Keratinocyte (primary cell): Measurements from ENCODE around the gene FMNL2. TPM values are rescaled to one million over a fixed set of nuclear protein-coding genes. Genes with fewer than 3 reads are reported as not detected.
A peak's percentile ranks its signal among the peaks of the same experiment; 100 is the strongest.

Experiments
- DNase-seq: peaks from one replicate; pipeline ENCODE4 v3.0.0-alpha.2; 2011; ENCODE audit warnings: low read depth, missing footprints, low spot score
- FAIRE-seq: peaks from 2 replicates; lab custom pipeline; 2011; peaks lifted over from hg19 to GRCh38; lab: Jason Lieb, UNC
- H2AFZ ChIP-seq: 2 replicates; pipeline ENCODE4 v1.6.0; 2012; ENCODE audit warnings: low read length, control low read depth, inconsistent platforms; ENCODE audit not compliant: control insufficient read depth
- H3K27ac ChIP-seq: 2 replicates; pipeline ENCODE4 v1.5.1; 2011; ENCODE audit warnings: low read length; ENCODE audit not compliant: control insufficient read depth, insufficient read depth
- H3K27me3 ChIP-seq: 3 replicates; pipeline ENCODE4 v1.6.0; 2011; ENCODE audit warnings: low read length; ENCODE audit not compliant: control insufficient read depth, insufficient read depth; ENCODE audit errors: extremely low read depth
- H3K36me3 ChIP-seq, 2 experiments: 2 replicates in 1 of 2; 3 replicates in 1 of 2; pipeline ENCODE4 v1.5.1; 2011; ENCODE audit warnings: low read length in 2 of 2, mild to moderate bottlenecking in 1 of 2; ENCODE audit not compliant: control insufficient read depth in 2 of 2, insufficient read depth in 2 of 2; ENCODE audit errors: extremely low read depth in 1 of 2
- H3K4me1 ChIP-seq: 3 replicates; pipeline ENCODE4 v1.5.1; 2011; ENCODE audit warnings: low read length; ENCODE audit not compliant: control insufficient read depth, insufficient read depth; ENCODE audit errors: extremely low read depth
- H3K4me2 ChIP-seq: 3 replicates; pipeline ENCODE4 v1.6.0; 2011; ENCODE audit warnings: low read depth, low read length; ENCODE audit not compliant: control insufficient read depth, insufficient read depth; ENCODE audit errors: extremely low read depth
- H3K4me3 ChIP-seq, 3 experiments: fragments of 200-600 bp in 1 of 3; sonication (generic) in 1 of 3; 2 replicates in 2 of 3; 3 replicates in 1 of 3; pipeline ENCODE4 v1.5.1; 2011 to 2016; ENCODE audit warnings: low read length in 3 of 3, mild to moderate bottlenecking in 3 of 3, control low read depth in 2 of 3, inconsistent platforms in 1 of 3, low read depth in 1 of 3, mixed read lengths in 1 of 3, mixed run types in 1 of 3, moderate library complexity in 1 of 3; ENCODE audit not compliant: control insufficient read depth in 2 of 3, insufficient read depth in 2 of 3; ENCODE audit errors: extremely low read depth in 1 of 3
- H3K79me2 ChIP-seq: 2 replicates; pipeline ENCODE4 v1.6.0; 2012; ENCODE audit warnings: low read length; ENCODE audit not compliant: control insufficient read depth, insufficient read depth
- H3K9ac ChIP-seq: 3 replicates; pipeline ENCODE4 v1.6.0; 2011; ENCODE audit warnings: low read length; ENCODE audit not compliant: control insufficient read depth, insufficient read depth; ENCODE audit errors: extremely low read depth
- H3K9me1 ChIP-seq: 3 replicates; pipeline ENCODE4 v1.6.0; 2011; ENCODE audit warnings: low read length; ENCODE audit not compliant: control insufficient read depth, insufficient read depth; ENCODE audit errors: extremely low read depth
- H3K9me3 ChIP-seq: 2 replicates; pipeline ENCODE4 v1.5.1; 2012; ENCODE audit warnings: low read depth, low read length; ENCODE audit not compliant: control insufficient read depth
- H4K20me1 ChIP-seq: 3 replicates; pipeline ENCODE4 v1.6.0; 2011; ENCODE audit warnings: low read length; ENCODE audit not compliant: control insufficient read depth, insufficient read depth; ENCODE audit errors: extremely low read depth
- EZH2 ChIP-seq: IDR thresholded peaks from one replicate; pipeline ENCODE4 v1.6.1; 2012; ENCODE audit warnings: inconsistent platforms, mild to moderate bottlenecking, low read length, moderate library complexity
- dilution Hi-C: fragments of 300-500 bp; cut with MboI; formaldehyde crosslinking; loops from one replicate; pipeline ENCODE4 v1.7.0; 2020; ENCODE audit warnings: low sequenced_read_pairs; ENCODE audit not compliant: extremely low pct_ligation_motif_present
- polyA plus RNA-seq, 5 experiments: library from polyadenylated mRNA; depleted of rRNA in 3 of 5; stranded (reverse) in 3 of 5; stranded (forward) in 1 of 5; unstranded in 1 of 5; fragments of >200 nt; gene quantifications; 1 replicate in 1 of 5; 2 replicates in 3 of 5; 3 replicates in 1 of 5; pipeline versions ENCODE4 v1.2.1 to v1.2.3, GENCODE V29; 2011 to 2012; ENCODE audit warnings: missing spikeins in 2 of 5, low read depth in 1 of 5, low replicate concordance in 1 of 5
- TF ChIP-seq, protein P1 (sequence below), 3 experiments: IDR thresholded peaks in 1 of 3; conservative IDR thresholded peaks in 1 of 3; optimal IDR thresholded peaks in 1 of 3; 2 replicates in 2 of 3; 3 replicates in 1 of 3; pipeline versions ENCODE3 to v1.5.1; 2011; ENCODE audit warnings: low read length in 3 of 3, mild to moderate bottlenecking in 3 of 3, moderate library complexity in 2 of 3, control low read depth in 1 of 3, inconsistent platforms in 1 of 3; ENCODE audit not compliant: insufficient read depth in 2 of 3; ENCODE audit errors: extremely low read depth in 1 of 3

Gene FMNL2
- polyA plus RNA-seq, 1 donor (not counting 4 experiments of a cell fraction or from before 2014, with no cell fraction given), result 62.7 TPM

DNA sequence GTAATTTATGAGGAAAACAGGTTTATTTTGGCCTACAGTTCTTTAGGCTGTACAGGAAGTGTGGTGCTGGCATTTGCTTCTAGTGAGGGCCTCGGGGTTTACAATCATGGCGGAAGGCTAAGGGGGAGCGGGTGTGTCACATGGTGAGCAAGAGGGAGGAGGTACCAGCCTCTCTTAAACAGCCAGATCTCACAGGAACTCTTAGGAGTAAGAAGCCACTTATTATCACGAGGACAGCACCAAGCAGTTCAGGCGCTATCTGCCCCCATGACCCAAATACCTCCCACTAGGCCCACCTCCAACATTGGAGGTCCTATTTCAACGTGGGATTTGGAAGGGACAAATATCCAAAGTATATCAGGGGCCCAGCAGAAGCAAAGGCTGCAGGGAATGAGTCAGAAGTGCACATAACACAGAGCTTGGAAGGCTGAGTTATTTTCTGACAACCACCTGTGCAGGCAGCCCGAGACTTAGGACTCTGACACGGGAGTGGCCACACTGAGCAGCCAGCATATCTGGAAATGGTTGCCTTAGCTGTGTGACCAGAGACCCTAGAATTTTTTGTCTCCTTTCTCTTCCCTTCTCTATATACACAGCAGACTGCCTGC, 211.4 kb downstream of the FMNL2 start:
- peak overlapping the region; percentile 15 for H3K27ac ChIP-seq
- no peaks in the 10 kb centered on the region for H3K27me3 ChIP-seq
- TF ChIP-seq EZH2, result no peak
- TF ChIP-seq, protein P1, sequence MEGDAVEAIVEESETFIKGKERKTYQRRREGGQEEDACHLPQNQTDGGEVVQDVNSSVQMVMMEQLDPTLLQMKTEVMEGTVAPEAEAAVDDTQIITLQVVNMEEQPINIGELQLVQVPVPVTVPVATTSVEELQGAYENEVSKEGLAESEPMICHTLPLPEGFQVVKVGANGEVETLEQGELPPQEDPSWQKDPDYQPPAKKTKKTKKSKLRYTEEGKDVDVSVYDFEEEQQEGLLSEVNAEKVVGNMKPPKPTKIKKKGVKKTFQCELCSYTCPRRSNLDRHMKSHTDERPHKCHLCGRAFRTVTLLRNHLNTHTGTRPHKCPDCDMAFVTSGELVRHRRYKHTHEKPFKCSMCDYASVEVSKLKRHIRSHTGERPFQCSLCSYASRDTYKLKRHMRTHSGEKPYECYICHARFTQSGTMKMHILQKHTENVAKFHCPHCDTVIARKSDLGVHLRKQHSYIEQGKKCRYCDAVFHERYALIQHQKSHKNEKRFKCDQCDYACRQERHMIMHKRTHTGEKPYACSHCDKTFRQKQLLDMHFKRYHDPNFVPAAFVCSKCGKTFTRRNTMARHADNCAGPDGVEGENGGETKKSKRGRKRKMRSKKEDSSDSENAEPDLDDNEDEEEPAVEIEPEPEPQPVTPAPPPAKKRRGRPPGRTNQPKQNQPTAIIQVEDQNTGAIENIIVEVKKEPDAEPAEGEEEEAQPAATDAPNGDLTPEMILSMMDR (optimal IDR thresholded peaks at IDR 0.05 in 1 of 3, IDR thresholded peaks at IDR 0.05 in 1 of 3, conservative IDR thresholded peaks at IDR 0.05 in 1 of 3; ENCODE audit: extremely low read depth in 1 of 3, insufficient read depth in 2 of 3, low read length in 3 of 3), result no peak
- H4K20me1 ChIP-seq, result no peaks in the 10 kb centered on the region
- DNase-seq (no peak), FAIRE-seq (no peak)
- no peak overlapping the region for H3K4me2 ChIP-seq
- no peak overlapping the region for H3K4me3 ChIP-seq
- H3K9ac ChIP-seq, result no peak overlapping the region
- peaks cover 35% of the 10 kb centered on the region for H3K4me1 ChIP-seq
- H3K79me2 ChIP-seq, result peaks cover 12% of the 10 kb centered on the region
- H3K36me3 ChIP-seq, result peaks cover 19 to 29% of the 10 kb centered on the region in 2 experiments
- no peaks in the 10 kb centered on the region for H3K9me3 ChIP-seq
- H3K9me1 ChIP-seq, result peaks cover 2% of the 10 kb centered on the region
- H2AFZ ChIP-seq, result no peak overlapping the region
- dilution Hi-C loops, result no loop called here

DNA sequence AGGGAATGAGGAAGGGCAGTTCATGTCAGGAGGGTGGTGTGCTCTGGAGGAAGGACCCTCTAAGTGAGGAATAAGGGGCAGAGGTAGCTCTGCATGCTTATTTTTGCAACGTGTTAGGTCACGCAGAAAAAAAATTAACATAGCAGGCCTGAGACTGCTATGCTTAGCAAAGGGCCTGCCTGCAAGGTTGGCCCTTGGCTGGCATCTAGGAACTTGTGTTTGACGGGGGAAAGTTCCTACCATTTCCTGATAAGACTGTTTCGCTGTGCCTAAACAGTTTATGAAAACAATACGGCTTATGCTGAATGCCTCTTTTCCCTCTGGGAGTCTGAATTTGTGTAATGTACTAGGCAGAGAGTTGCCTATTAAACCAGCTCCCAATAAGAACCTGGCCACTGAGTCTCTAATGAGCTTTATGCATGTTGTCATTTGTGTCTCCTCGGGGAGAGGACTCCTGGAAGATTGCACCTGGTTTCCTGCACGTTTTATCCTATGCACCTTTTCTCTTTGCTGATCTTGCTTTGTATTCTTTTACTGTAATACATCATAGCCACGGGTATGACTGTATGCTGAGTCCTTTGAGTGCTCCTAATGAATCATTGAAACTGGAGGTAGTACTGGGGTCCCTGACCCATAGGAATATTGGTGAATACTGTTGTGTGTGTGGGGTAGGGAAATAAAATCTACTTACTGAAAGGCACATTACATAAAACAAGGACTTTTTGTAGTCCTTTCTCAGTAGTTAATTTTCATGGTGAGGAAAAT, 213.3 kb downstream of the FMNL2 start:
- TF ChIP-seq EZH2, result no peak
- TF ChIP-seq, protein P1 (optimal IDR thresholded peaks at IDR 0.05 in 1 of 3, IDR thresholded peaks at IDR 0.05 in 1 of 3, conservative IDR thresholded peaks at IDR 0.05 in 1 of 3; ENCODE audit: extremely low read depth in 1 of 3, insufficient read depth in 2 of 3, low read length in 3 of 3), result no peak
- Histone ChIP-seq H3K27me3 (no peaks in the 10 kb centered on the region), H3K9ac (no peak overlapping the region), H3K9me3 (no peaks in the 10 kb centered on the region), H3K4me1 (peaks cover 16% of the 10 kb centered on the region), H3K4me3 (no peak overlapping the region), H3K9me1 (peaks cover 2% of the 10 kb centered on the region), H2AFZ (no peak overlapping the region), H3K4me2 (no peak overlapping the region), H3K79me2 (peaks cover 10% of the 10 kb centered on the region), H3K36me3 (peaks cover 21 to 29% of the 10 kb centered on the region in 2 experiments), H3K27ac (no peak overlapping the region), H4K20me1 (no peaks in the 10 kb centered on the region)
- dilution Hi-C loops, result no loop called here
- DNase-seq, result no peak
- FAIRE-seq, result no peak
